Medulla oblongata (tissue), 1 donor: ENCODE measurements around the gene NR2E1.

Experiments
- DNase-seq: peaks from one replicate; pipeline ENCODE4 v3.0.0-alpha.2; 2015; ENCODE audit errors: extremely low spot score

The NR2E1 gene

GRCh38 chr6:108171291-108171917 is 5.6 kb downstream of the NR2E1 start:
- DNase-seq = no peak

- DNase-seq = no peak
Observed at GRCh38 chr6:108171918-108172516, 6.2 kb downstream of the NR2E1 start.

GRCh38 chr6:108174371-108175175 is 8.8 kb downstream of the NR2E1 start:
- no peak for DNase-seq

- DNase-seq = no peak
Observed at GRCh38 chr6:108175176-108175591, 9.4 kb downstream of the NR2E1 start.

GRCh38 chr6:108175592-108176279 is 9.9 kb downstream of the NR2E1 start:
- no peak for DNase-seq

- DNase-seq = no peak
Observed at GRCh38 chr6:108176281-108177089, 10.7 kb downstream of the NR2E1 start.

GRCh38 chr6:108179741-108180140 is 13.9 kb downstream of the NR2E1 start:
- no peak for DNase-seq

- no peak for DNase-seq
Observed at GRCh38 chr6:108180266-108180665, 14.4 kb downstream of the NR2E1 start.

- no peak for DNase-seq
Observed at GRCh38 chr6:108180776-108181175, 15.0 kb downstream of the NR2E1 start.

- no peak for DNase-seq
Observed at GRCh38 chr6:108186226-108186625, 20.4 kb downstream of the NR2E1 start.

GRCh38 chr6:108187519-108187918 is 21.7 kb downstream of the NR2E1 start:
- no peak for DNase-seq

- no peak for DNase-seq
Observed at GRCh38 chr6:108193131-108193530, 27.3 kb downstream of the NR2E1 start.

- no peak for DNase-seq
Observed at GRCh38 chr6:108193835-108194234, 28.0 kb downstream of the NR2E1 start.

GRCh38 chr6:108194503-108194902 is 28.7 kb downstream of the NR2E1 start:
- DNase-seq = no peak

- DNase-seq = no peak
Observed at GRCh38 chr6:108195209-108195608, 29.4 kb downstream of the NR2E1 start.

- no peak for DNase-seq
Observed at GRCh38 chr6:108198761-108199498, 33.1 kb downstream of the NR2E1 start.

- no peak for DNase-seq
Observed at GRCh38 chr6:108200186-108200585, 34.4 kb downstream of the NR2E1 start.

- no peak for DNase-seq
Observed at GRCh38 chr6:108200631-108201030, 34.8 kb downstream of the NR2E1 start.

- no peak for DNase-seq
Observed at GRCh38 chr6:108203189-108204112, 37.6 kb downstream of the NR2E1 start.

GRCh38 chr6:108207013-108207412 is 41.2 kb downstream of the NR2E1 start:
- DNase-seq = no peak
